H1 (cell line): Measurements from ENCODE around the gene SHANK1. TPM values are rescaled to one million over a fixed set of nuclear protein-coding genes. Genes with fewer than 3 reads are reported as not detected.

Experiments
- CTCF ChIA-PET: fragments of 300-600 bp; sonication (Branson Sonifier 250); formaldehyde crosslinking; loops from one replicate; lab custom pipeline; 2021; ENCODE audit not compliant: partially characterized antibody; lab: Charles Lee
- POLR2A ChIA-PET: fragments of 300-600 bp; sonication (Branson Sonifier 250); formaldehyde crosslinking; loops from one replicate; lab custom pipeline; 2021; ENCODE audit warnings: inconsistent platforms; ENCODE audit not compliant: partially characterized antibody; lab: Charles Lee
- DNase-seq, 2 experiments: peaks; one replicate each; pipeline versions ENCODE4 v3.0.0 to v3.0.0-alpha.2; 2010 to 2022; ENCODE audit warnings: low spot score in 2 of 2, low read depth in 1 of 2, mixed read lengths in 1 of 2
- FAIRE-seq: peaks from 2 replicates; lab custom pipeline; 2011; peaks lifted over from hg19 to GRCh38; lab: Jason Lieb, UNC
- H2AFZ ChIP-seq: 2 replicates; pipeline ENCODE4 v1.8.1; 2012; ENCODE audit warnings: low read length, inconsistent platforms
- H2AK5ac ChIP-seq: 2 replicates; pipeline ENCODE4 v1.6.1; 2013; ENCODE audit warnings: low read depth, low read length
- H2BK120ac ChIP-seq: replicated peaks from 2 replicates; pipeline ENCODE3; 2013; ENCODE audit warnings: low read depth, low read length, inconsistent platforms
- H2BK12ac ChIP-seq: 2 replicates; pipeline ENCODE4 v1.6.1; 2013; ENCODE audit warnings: low read depth, low read length
- H2BK15ac ChIP-seq: 2 replicates; pipeline ENCODE4 v1.6.1; 2013; ENCODE audit warnings: low read length
- H2BK20ac ChIP-seq: 2 replicates; pipeline ENCODE4 v1.6.1; 2013; ENCODE audit warnings: low read length
- H2BK5ac ChIP-seq: 2 replicates; pipeline ENCODE4 v1.6.1; 2013; ENCODE audit warnings: low read depth, low read length
- H3K14ac ChIP-seq: 2 replicates; pipeline ENCODE4 v1.6.1; 2013; ENCODE audit warnings: inconsistent platforms; ENCODE audit not compliant: insufficient read length
- H3K18ac ChIP-seq: 2 replicates; pipeline ENCODE4 v1.6.1; 2013; ENCODE audit warnings: low read length; ENCODE audit errors: extremely low read depth
- H3K23ac ChIP-seq: 2 replicates; pipeline ENCODE4 v1.6.1; 2013; ENCODE audit warnings: inconsistent platforms; ENCODE audit not compliant: insufficient read length
- H3K23me2 ChIP-seq: 2 replicates; pipeline ENCODE4 v1.6.1; 2013; ENCODE audit warnings: low read depth, low read length
- H3K27ac ChIP-seq: 2 replicates; pipeline ENCODE4 v1.6.1; 2011; ENCODE audit warnings: low read depth, low read length, inconsistent platforms
- H3K27me3 ChIP-seq, 4 experiments: replicated peaks in 1 of 4; 1 replicate in 1 of 4; 2 replicates in 3 of 4; pipeline versions ENCODE4 v1.6.1 to v1.8.1; 2011 to 2013; ENCODE audit warnings: low read length in 3 of 4, mild to moderate bottlenecking in 3 of 4, inconsistent platforms in 2 of 4, mixed read lengths in 2 of 4, moderate library complexity in 1 of 4; ENCODE audit not compliant: control insufficient read depth in 3 of 4, insufficient read depth in 3 of 4; ENCODE audit errors: extremely low read depth in 1 of 4
- H3K36me3 ChIP-seq, 4 experiments: 2 replicates each; pipeline versions ENCODE4 v1.6.1 to v1.8.1; 2011 to 2013; ENCODE audit warnings: mild to moderate bottlenecking in 4 of 4, low read length in 3 of 4, moderate library complexity in 2 of 4, control low read depth in 1 of 4, inconsistent platforms in 1 of 4; ENCODE audit not compliant: insufficient read depth in 4 of 4, control insufficient read depth in 2 of 4
- H3K4ac ChIP-seq: replicated peaks from 2 replicates; pipeline ENCODE3; 2013; ENCODE audit warnings: low read length, low read depth, mixed read lengths, inconsistent platforms; ENCODE audit not compliant: insufficient read length
- H3K4me1 ChIP-seq, 4 experiments: replicated peaks in 1 of 4; 1 replicate in 1 of 4; 2 replicates in 3 of 4; pipeline versions ENCODE4 v1.6.1 to v1.8.1; 2011 to 2013; ENCODE audit warnings: low read length in 3 of 4, inconsistent platforms in 2 of 4, mixed read lengths in 1 of 4; ENCODE audit not compliant: insufficient read depth in 4 of 4, control insufficient read depth in 3 of 4
- H3K4me2 ChIP-seq, 2 experiments: 2 replicates each; pipeline versions ENCODE4 v1.6.1 to v1.8.1; 2011 to 2013; ENCODE audit warnings: low read depth in 2 of 2, low read length in 2 of 2, control low read depth in 1 of 2, inconsistent platforms in 1 of 2, mild to moderate bottlenecking in 1 of 2; ENCODE audit not compliant: insufficient read depth in 1 of 2
- H3K4me3 ChIP-seq, 4 experiments: fragments of 200-600, 300-600 bp in 1 of 4; sonication (generic), shearing (Covaris generic), sonication (Bioruptor Twin) in 1 of 4; 2 replicates each; pipeline versions ENCODE4 v1.5.1 to v1.8.1; 2011 to 2016; ENCODE audit warnings: low read length in 4 of 4, low read depth in 3 of 4, control low read depth in 2 of 4, inconsistent platforms in 2 of 4, mild to moderate bottlenecking in 2 of 4, mixed read lengths in 1 of 4, moderate library complexity in 1 of 4; ENCODE audit not compliant: insufficient read depth in 2 of 4; ENCODE audit errors: extremely low read depth in 1 of 4
- H3K56ac ChIP-seq: replicated peaks from 2 replicates; pipeline ENCODE3; 2013; ENCODE audit warnings: low read depth, mild to moderate bottlenecking, mixed read lengths, low read length, inconsistent platforms; ENCODE audit not compliant: insufficient read length
- H3K79me1 ChIP-seq: 2 replicates; pipeline ENCODE4 v1.6.1; 2013; ENCODE audit warnings: low read depth, low read length, control low read depth
- H3K79me2 ChIP-seq, 2 experiments: 2 replicates each; pipeline versions ENCODE4 v1.6.1 to v1.8.1; 2012 to 2013; ENCODE audit warnings: low read length in 2 of 2, mild to moderate bottlenecking in 2 of 2, inconsistent platforms in 1 of 2; ENCODE audit not compliant: insufficient read depth in 2 of 2, control insufficient read depth in 1 of 2
- H3K9ac ChIP-seq, 4 experiments: replicated peaks in 1 of 4; 1 replicate in 1 of 4; 2 replicates in 3 of 4; pipeline versions ENCODE4 v1.6.1 to v1.8.1; 2011 to 2013; ENCODE audit warnings: low read depth in 3 of 4, low read length in 3 of 4, control low read depth in 2 of 4, mild to moderate bottlenecking in 2 of 4, moderate library complexity in 2 of 4, inconsistent platforms in 1 of 4; ENCODE audit errors: extremely low read depth in 1 of 4
- H3K9me3 ChIP-seq, 2 experiments: 2 replicates each; pipeline versions ENCODE4 v1.6.1 to v1.8.1; 2012 to 2013; ENCODE audit warnings: mild to moderate bottlenecking in 2 of 2, moderate library complexity in 2 of 2, control low read depth in 1 of 2, inconsistent platforms in 1 of 2, low read depth in 1 of 2, low read length in 1 of 2, mixed read lengths in 1 of 2; ENCODE audit not compliant: insufficient read depth in 2 of 2
- H4K20me1 ChIP-seq, 2 experiments: replicated peaks in 1 of 2; 2 replicates each; pipeline versions ENCODE3 to v1.8.1; 2011 to 2013; ENCODE audit warnings: inconsistent platforms in 2 of 2, low read length in 2 of 2, mild to moderate bottlenecking in 1 of 2; ENCODE audit not compliant: insufficient read depth in 2 of 2, control insufficient read depth in 1 of 2
- H4K5ac ChIP-seq: 2 replicates; pipeline ENCODE4 v1.6.1; 2013; ENCODE audit warnings: low read length, low read depth, mixed read lengths, inconsistent platforms; ENCODE audit not compliant: insufficient read length
- H4K8ac ChIP-seq: 2 replicates; pipeline ENCODE4 v1.8.0; 2013; ENCODE audit warnings: mild to moderate bottlenecking, moderate library complexity, low read length, inconsistent platforms; ENCODE audit not compliant: insufficient read depth; ENCODE audit errors: extremely low read depth
- H4K91ac ChIP-seq: replicated peaks from 2 replicates; pipeline ENCODE3; 2013; ENCODE audit warnings: low read length, mixed read lengths, inconsistent platforms; ENCODE audit not compliant: insufficient read length
- ASH2L ChIP-seq: fragments of 200-600, 300-600 bp; sonication (generic); IDR thresholded peaks from one replicate; pipeline ENCODE4 v1.7.1; 2017; ENCODE audit warnings: low read length
- EP300 ChIP-seq, 2 experiments: IDR thresholded peaks; 1 replicate in 1 of 2; 2 replicates in 1 of 2; pipeline ENCODE4 v1.6.1; 2011 to 2012; ENCODE audit warnings: low read depth in 2 of 2, low read length in 2 of 2, mild to moderate bottlenecking in 2 of 2, borderline replicate concordance in 1 of 2, inconsistent platforms in 1 of 2, moderate library complexity in 1 of 2
- GABPA ChIP-seq: IDR thresholded peaks from 2 replicates; pipeline ENCODE4 v1.6.1; 2011; ENCODE audit warnings: mild to moderate bottlenecking, low read length, moderate library complexity, borderline replicate concordance; ENCODE audit not compliant: insufficient read depth
- GTF2F1 ChIP-seq: IDR thresholded peaks from 2 replicates; pipeline ENCODE4 v1.6.1; 2012; ENCODE audit warnings: low read depth, low read length, improper control_type of control experiment, borderline replicate concordance
- HDAC6 ChIP-seq: IDR thresholded peaks from one replicate; pipeline ENCODE4 v1.7.1; 2012; ENCODE audit warnings: low read depth, mild to moderate bottlenecking, inconsistent platforms, low read length, moderate library complexity
- RAD21 ChIP-seq, 2 experiments: IDR thresholded peaks in 1 of 2; conservative IDR thresholded peaks in 1 of 2; 2 replicates each; pipeline ENCODE4 v1.6.1; 2011; ENCODE audit warnings: low read depth in 2 of 2, low read length in 2 of 2, improper control_type of control experiment in 1 of 2, inconsistent platforms in 1 of 2, mild to moderate bottlenecking in 1 of 2, moderate library complexity in 1 of 2
- RBBP5 ChIP-seq: IDR thresholded peaks from 2 replicates; pipeline ENCODE4 v1.7.1; 2012; ENCODE audit warnings: low read depth, mild to moderate bottlenecking, inconsistent platforms, low read length, moderate library complexity, borderline replicate concordance
- SIX5 ChIP-seq: IDR thresholded peaks from 2 replicates; pipeline ENCODE4 v1.6.1; 2011; ENCODE audit warnings: mild to moderate bottlenecking, low read depth, low read length
- SP1 ChIP-seq: IDR thresholded peaks from 2 replicates; pipeline ENCODE4 v1.6.1; 2011; ENCODE audit warnings: low read depth, low read length
- SP4 ChIP-seq: IDR thresholded peaks from 2 replicates; pipeline ENCODE4 v1.6.1; 2012; ENCODE audit warnings: low read length, inconsistent platforms
- TAF7 ChIP-seq: optimal IDR thresholded peaks from 2 replicates; pipeline ENCODE3; 2011; ENCODE audit warnings: low read depth, mild to moderate bottlenecking, inconsistent platforms, low read length, moderate library complexity, borderline replicate concordance
- WGBS, 2 experiments: shearing (Covaris generic) in 1 of 2; methylation state at CpG; one replicate each; pipeline versions ENCODE4 v1.1.6 to v1.1.7; 2013 to 2015; ENCODE audit warnings: low lambda C conversion rate in 2 of 2, mixed read lengths in 2 of 2, inconsistent platforms in 1 of 2, low coverage in 1 of 2, missing lambda C conversion rate in 1 of 2; ENCODE audit not compliant: insufficient replicate concordance in 2 of 2, insufficient coverage in 1 of 2, insufficient read length in 1 of 2; ENCODE audit errors: extremely low coverage in 1 of 2, missing lambda C conversion rate in 1 of 2; 5-methylcytosine and 5-hydroxymethylcytosine counted together
- polyA plus RNA-seq, 7 experiments: library from polyadenylated mRNA; depleted of rRNA in 3 of 7; stranded (reverse) in 5 of 7; unstranded in 2 of 7; fragments of >200 nt in 5 of 7; fragments of 200-250 nt in 2 of 7; gene quantifications; 1 replicate in 5 of 7; 2 replicates in 1 of 7; 4 replicates in 1 of 7; pipeline versions ENCODE4 v1.2.1 to v1.2.3, GENCODE V29; 2011 to 2013; ENCODE audit warnings: missing spikeins in 2 of 7, mixed read lengths in 2 of 7
- total RNA-seq: library from RNA; stranded (reverse); fragmentation: NEBNext Ultra II Directional; extraction: Animal tissue kit (Norgen Biotek cat#: 25700); gene quantifications from 2 replicates; pipeline ENCODE4 v1.2.1, GENCODE V29; 2021

Gene SHANK1
- total and polyA plus RNA-seq, 2 of the 8 experiments (the other 6 are each of a cell fraction or from before 2014, with no cell fraction given), result 1.1 to 3.7 TPM

- no peaks in the 10 kb centered on the region for H3K79me2 ChIP-seq
- H4K91ac ChIP-seq, result no peak overlapping the region
- WGBS, 2 experiments, result 29% methylated on average over 21 of the region's 23 CpGs; no CpG with 5 or more reads in 1 of the 2 experiments
- peaks cover 3% of the 10 kb centered on the region for H3K23me2 ChIP-seq
- no peak overlapping the region for H2AFZ ChIP-seq
- H3K4me3 ChIP-seq, result no peak overlapping the region
- H3K36me3 ChIP-seq, result no peaks in the 10 kb centered on the region
- H4K20me1 ChIP-seq, result no peaks in the 10 kb centered on the region
- CTCF ChIA-PET, result interaction anchor here (0.6 kb wide), 2 partner anchors 10 to 71 kb away, joined by 4 read pairs; no protein-coding TSS in a partner anchor
- H3K9ac ChIP-seq, result no peak overlapping the region
- no peak overlapping the region; the same call in 1 of the 2 replicates for H3K18ac ChIP-seq
- no peak overlapping the region for H3K4ac ChIP-seq
- H3K23ac ChIP-seq, result no peak overlapping the region
- FAIRE-seq, result peak; percentile 88
- H3K14ac ChIP-seq, result no peak overlapping the region
- no peak overlapping the region for H2BK5ac ChIP-seq
- H2BK15ac ChIP-seq, result no peak overlapping the region
- H2AK5ac ChIP-seq, result peak overlapping the region; percentile 32; the same call in 1 of the 2 replicates
- POLR2A ChIA-PET, result interaction anchor here (2.0 kb wide), 1 partner anchor 10 kb away, joined by 4 read pairs; no protein-coding TSS in a partner anchor
- no peak overlapping the region for H2BK20ac ChIP-seq
- no peak overlapping the region for H3K4me2 ChIP-seq
- H2BK12ac ChIP-seq, result peak overlapping the region; percentile 39; the same call in 1 of the 2 replicates
- H3K79me1 ChIP-seq, result no peaks in the 10 kb centered on the region
- no peak overlapping the region for H3K56ac ChIP-seq
- peaks cover 1 to 36% (median 29%) of the 10 kb centered on the region in 4 experiments for H3K27me3 ChIP-seq
- no peak overlapping the region for H3K27ac ChIP-seq
- H2BK120ac ChIP-seq, result no peak overlapping the region
- no peaks in the 10 kb centered on the region for H3K9me3 ChIP-seq
- no peak overlapping the region for H4K8ac ChIP-seq
- H3K4me1 ChIP-seq, result peaks cover 0 to 10% (median 5%) of the 10 kb centered on the region in 4 experiments; a peak in 4 of 7 replicates
- no peak overlapping the region for H4K5ac ChIP-seq
- DNase-seq, result peak in 1 of 2 experiments; percentile 96
- TF ChIP-seq TAF7 (no peak), SP1 (peak; percentile 93), HDAC6 (no peak), RAD21 (IDR thresholded peaks at IDR 0.05 in 1 of 2, conservative IDR thresholded peaks at IDR 0.05 in 1 of 2; ENCODE audit: low read depth in 2 of 2, low read length in 2 of 2) (no peak), SIX5 (no peak), SP4 (no peak), GABPA (no peak), EP300 (IDR thresholded peaks at IDR 0.05; ENCODE audit: borderline replicate concordance in 1 of 2, low read depth in 2 of 2, low read length in 2 of 2) (no peak), GTF2F1 (no peak), ASH2L (no peak), RBBP5 (no peak)
These were observed 40.2 kb downstream of the SHANK1 start for GRCh38 chr19:50679177-50680125.
